Body of pancreas (tissue), 4 donors: ENCODE results near the gene SEPTIN5. TPM values are rescaled to one million over a fixed set of nuclear protein-coding genes. Genes with fewer than 3 reads are reported as not detected.

Source experiments
- ATAC-seq: fragments of 150-250 bp; one replicate; pipeline ENCODE4 v1.9.1; 2016
- DNase-seq, 4 donors: peaks; one replicate each; pipeline ENCODE4 v3.0.0-alpha.2; 2019
- H3K27ac ChIP-seq, 4 donors: fragments of 200-600 bp; sonication (generic); 1 replicate in 3 of 4; 2 replicates in 1 of 4; pipeline versions ENCODE4 v1.5.1 to v1.6.1; 2016 to 2019; ENCODE audit warnings: mild to moderate bottlenecking in 1 of 4, mixed read lengths in 1 of 4, moderate library complexity in 1 of 4
- H3K27me3 ChIP-seq, 2 donors: fragments of 200-600 bp; sonication (generic); one replicate each; pipeline ENCODE4 v1.6.0; 2016; ENCODE audit warnings: mild to moderate bottlenecking in 1 of 2
- H3K36me3 ChIP-seq, 2 donors: fragments of 200-600 bp; sonication (generic); replicated peaks in 1 of 2; 2 replicates each; pipeline ENCODE4 v1.5.1; 2016; ENCODE audit warnings: low read depth in 2 of 2; ENCODE audit not compliant: insufficient read depth in 1 of 2
- H3K4me1 ChIP-seq: fragments of 200-600 bp; sonication (generic); one replicate; pipeline ENCODE4 v1.6.0; 2016
- H3K4me3 ChIP-seq, 2 donors: fragments of 200-600 bp; sonication (generic); 1 replicate in 1 of 2; 2 replicates in 1 of 2; pipeline ENCODE4 v1.5.1; 2016 to 2019
- H3K9me3 ChIP-seq, 3 donors: fragments of 200-600 bp; sonication (generic); 1 replicate in 2 of 3; 2 replicates in 1 of 3; pipeline ENCODE4 v1.5.1; 2016
- POLR2A ChIP-seq, 3 donors: fragments of 450-650 bp; IDR thresholded peaks; one replicate each; pipeline ENCODE4 v1.6.1; 2016; ENCODE audit warnings: antibody characterized with exemption in 3 of 3, mild to moderate bottlenecking in 2 of 3
- WGBS, 2 donors: methylation state at CpG; one replicate each; pipeline ENCODE4 v1.1.5; 2017; 5-methylcytosine and 5-hydroxymethylcytosine counted together
- intact Hi-C: fragments of 100-400 bp; cut with DNase I; formaldehyde crosslinking; loops from one replicate; pipeline ENCODE4 v1.15.1; 2023
- total RNA-seq, 2 donors: library from RNA; depleted of rRNA; stranded (reverse); fragments of >200 nt; gene quantifications; one replicate each; pipeline ENCODE4 v1.1.0, GENCODE V29; 2016
- TF ChIP-seq, protein P1 (sequence below), 7 experiments: fragments of 450-650 bp in 4 of 7; fragments of 200-600 bp in 3 of 7; sonication (generic) in 3 of 7; IDR thresholded peaks; one replicate each; pipeline ENCODE4 v1.5.1; 2016 to 2019; ENCODE audit warnings: antibody characterized with exemption in 7 of 7

SEPTIN5 gene
- total RNA-seq, 2 donors from 2014 or later, result 15.0 to 15.2 TPM

DNA sequence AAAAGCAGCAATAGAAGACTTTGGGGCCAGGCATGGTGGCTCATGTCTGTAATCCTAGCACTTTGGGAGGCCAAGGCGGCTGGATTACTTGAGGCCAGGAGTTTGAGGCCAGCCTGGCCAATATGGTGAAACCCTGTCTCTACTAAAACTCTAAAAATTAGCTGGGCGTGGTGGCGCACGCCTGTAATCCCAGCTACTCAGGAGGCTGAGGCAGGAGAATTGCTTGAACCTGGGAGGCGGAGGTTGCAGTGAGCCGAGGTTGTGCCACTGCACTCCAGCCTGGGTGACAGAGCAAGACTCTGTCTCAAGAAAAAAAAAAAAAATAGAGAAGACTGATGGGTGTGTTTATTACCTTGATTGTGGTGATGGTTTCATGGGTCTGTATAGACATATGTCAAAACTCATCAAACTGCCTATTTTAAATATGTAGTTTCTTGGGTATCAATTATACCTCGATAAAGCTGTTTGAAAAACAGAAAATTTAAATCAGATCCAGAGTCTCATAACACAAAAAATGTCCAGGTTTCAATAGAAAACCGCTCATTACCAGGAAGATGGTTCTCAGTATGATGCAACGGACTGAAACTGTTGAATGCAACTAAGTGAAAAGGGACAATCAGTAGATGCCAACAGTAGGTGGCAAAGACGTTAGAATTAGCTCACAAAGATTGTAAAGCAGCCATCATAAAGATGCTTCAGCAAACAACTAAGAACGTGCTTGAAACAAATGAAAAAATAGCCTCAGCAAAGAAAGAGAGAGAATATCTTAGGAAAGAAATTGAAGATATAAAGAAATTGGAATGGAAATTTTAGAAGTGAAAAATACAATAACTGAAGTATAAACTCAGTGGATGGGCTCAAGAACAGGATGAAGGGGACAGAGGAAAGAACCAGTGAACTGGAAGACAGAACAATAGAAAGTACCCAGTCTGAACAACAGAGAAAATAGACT, 33.1 kb upstream of the SEPTIN5 start:
- DNase-seq, result no peak
- WGBS, 2 donors, result 77 to 81% methylated on average over 11 of the region's 11 CpGs
- H3K9me3 ChIP-seq, result no peaks in the 10 kb centered on the region
- H3K27me3 ChIP-seq, result no peaks in the 10 kb centered on the region
- intact Hi-C loops, result no loop called here
- no peak for ATAC-seq
- no peak for TF ChIP-seq POLR2A (IDR thresholded peaks at IDR 0.05)
- TF ChIP-seq, protein P1, sequence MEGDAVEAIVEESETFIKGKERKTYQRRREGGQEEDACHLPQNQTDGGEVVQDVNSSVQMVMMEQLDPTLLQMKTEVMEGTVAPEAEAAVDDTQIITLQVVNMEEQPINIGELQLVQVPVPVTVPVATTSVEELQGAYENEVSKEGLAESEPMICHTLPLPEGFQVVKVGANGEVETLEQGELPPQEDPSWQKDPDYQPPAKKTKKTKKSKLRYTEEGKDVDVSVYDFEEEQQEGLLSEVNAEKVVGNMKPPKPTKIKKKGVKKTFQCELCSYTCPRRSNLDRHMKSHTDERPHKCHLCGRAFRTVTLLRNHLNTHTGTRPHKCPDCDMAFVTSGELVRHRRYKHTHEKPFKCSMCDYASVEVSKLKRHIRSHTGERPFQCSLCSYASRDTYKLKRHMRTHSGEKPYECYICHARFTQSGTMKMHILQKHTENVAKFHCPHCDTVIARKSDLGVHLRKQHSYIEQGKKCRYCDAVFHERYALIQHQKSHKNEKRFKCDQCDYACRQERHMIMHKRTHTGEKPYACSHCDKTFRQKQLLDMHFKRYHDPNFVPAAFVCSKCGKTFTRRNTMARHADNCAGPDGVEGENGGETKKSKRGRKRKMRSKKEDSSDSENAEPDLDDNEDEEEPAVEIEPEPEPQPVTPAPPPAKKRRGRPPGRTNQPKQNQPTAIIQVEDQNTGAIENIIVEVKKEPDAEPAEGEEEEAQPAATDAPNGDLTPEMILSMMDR (IDR thresholded peaks at IDR 0.05), result no peak
- H3K27ac ChIP-seq, result no peak overlapping the region
- H3K4me1 ChIP-seq, result no peaks in the 10 kb centered on the region
- no peak overlapping the region for H3K4me3 ChIP-seq
- H3K36me3 ChIP-seq, result no peaks in the 10 kb centered on the region

DNA sequence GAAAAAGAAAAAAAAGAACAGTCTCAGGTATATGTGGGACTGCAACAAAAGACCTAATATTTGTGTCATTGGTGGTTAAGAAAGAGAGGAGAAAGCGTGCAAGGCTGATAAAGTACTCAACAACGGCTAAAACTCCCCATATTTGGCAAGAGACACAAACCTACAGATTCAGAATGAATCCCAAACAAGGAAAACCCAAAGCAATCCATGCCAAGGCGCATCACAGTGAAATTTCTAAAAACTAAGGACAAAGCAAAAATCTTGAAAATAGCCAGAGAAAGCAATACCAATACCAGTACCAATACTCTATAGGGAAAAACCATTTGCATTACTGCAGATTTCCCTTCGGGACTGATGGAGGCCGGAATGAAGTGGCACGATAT, 32.4 kb upstream of the SEPTIN5 start:
- no peaks in the 10 kb centered on the region for H3K27me3 ChIP-seq
- H3K9me3 ChIP-seq, result no peaks in the 10 kb centered on the region
- DNase-seq, result no peak
- ATAC-seq, result no peak
- intact Hi-C loops, result no loop called here
- WGBS, 2 donors, result 66% methylated on average over 6 of the region's 6 CpGs
- no peaks in the 10 kb centered on the region for H3K36me3 ChIP-seq
- H3K4me1 ChIP-seq, result no peaks in the 10 kb centered on the region
- H3K27ac ChIP-seq, result no peak overlapping the region
- H3K4me3 ChIP-seq, result no peak overlapping the region
- TF ChIP-seq, protein P1 (IDR thresholded peaks at IDR 0.05), result no peak
- no peak for TF ChIP-seq POLR2A (IDR thresholded peaks at IDR 0.05)

DNA sequence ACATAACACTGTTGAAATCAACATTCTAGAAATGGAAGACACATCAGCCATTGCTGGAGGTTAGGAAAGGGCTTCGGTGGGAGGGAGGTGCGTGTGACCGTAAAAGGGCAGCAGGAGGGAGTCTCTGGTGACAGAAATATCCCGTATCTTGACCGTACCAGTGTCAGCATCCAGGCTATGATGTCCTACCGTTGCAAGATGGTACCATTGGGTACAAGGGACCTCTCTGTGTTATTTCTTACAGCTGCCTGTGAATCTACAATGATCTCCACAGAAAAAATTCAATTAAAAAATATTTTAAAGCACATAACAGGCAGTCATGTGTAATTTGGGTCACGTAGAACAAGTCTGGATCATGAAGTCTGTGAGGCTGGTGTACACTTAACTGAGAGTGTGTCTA, 27.4 kb upstream of the SEPTIN5 start:
- TF ChIP-seq, protein P1 (IDR thresholded peaks at IDR 0.05), result no peak
- no peak for TF ChIP-seq POLR2A (IDR thresholded peaks at IDR 0.05)
- Histone ChIP-seq H3K27ac (no peak overlapping the region), H3K36me3 (no peaks in the 10 kb centered on the region), H3K9me3 (no peaks in the 10 kb centered on the region), H3K4me3 (no peak overlapping the region), H3K27me3 (no peaks in the 10 kb centered on the region), H3K4me1 (no peaks in the 10 kb centered on the region)
- WGBS, 2 donors, result 75 to 77% methylated on average over 7 of the region's 7 CpGs
- DNase-seq (no peak), ATAC-seq (no peak)
- intact Hi-C loops, result no loop called here

DNA sequence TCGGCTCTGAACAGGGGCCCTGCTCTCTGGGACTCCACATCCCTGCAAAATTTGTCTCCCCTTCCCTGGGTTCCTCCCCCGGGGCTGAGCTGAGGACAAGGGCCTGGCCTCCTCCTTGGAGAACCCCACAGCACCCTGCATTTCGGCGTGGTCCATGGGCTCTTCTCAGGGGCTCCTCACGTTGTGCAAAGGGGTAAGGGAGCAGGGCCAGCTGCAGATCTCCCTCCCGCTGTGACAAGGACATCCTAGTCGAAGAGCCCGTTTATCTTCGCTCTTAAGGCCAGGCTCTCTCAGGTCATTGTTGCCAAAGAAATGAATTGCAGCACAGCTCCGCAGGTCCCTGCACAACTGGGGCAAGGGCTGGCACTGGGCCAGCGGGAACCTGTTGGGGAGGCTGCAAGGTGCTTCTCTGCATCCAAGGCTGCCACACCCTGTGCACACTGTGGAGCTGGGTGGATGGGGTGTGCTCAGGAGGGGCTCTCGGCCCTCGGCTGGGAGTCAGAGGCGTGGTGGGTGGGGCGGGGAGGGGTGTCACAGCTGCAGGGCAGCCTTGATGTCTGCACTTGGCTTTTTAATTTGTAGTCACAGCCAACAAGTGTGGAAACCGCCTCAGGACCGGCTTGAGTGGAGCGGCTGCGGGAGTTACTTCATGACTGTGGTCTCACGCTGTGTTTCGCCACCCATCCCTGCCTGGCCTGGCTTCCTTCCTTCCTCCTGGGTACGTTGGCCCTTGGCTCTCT, 26.6 kb upstream of the SEPTIN5 start:
- H3K9me3 ChIP-seq, result no peaks in the 10 kb centered on the region
- TF ChIP-seq, protein P1 (IDR thresholded peaks at IDR 0.05), result no peak
- no peak for TF ChIP-seq POLR2A (IDR thresholded peaks at IDR 0.05)
- DNase-seq (no peak), ATAC-seq (no peak)
- WGBS, 2 donors, result 26 to 38% methylated on average over 12 to 22 of the region's 22 CpGs
- H3K4me3 ChIP-seq, result no peak overlapping the region
- H3K27me3 ChIP-seq, result no peaks in the 10 kb centered on the region
- H3K27ac ChIP-seq, result no peak overlapping the region
- intact Hi-C loops, result no loop called here
- H3K4me1 ChIP-seq, result no peaks in the 10 kb centered on the region
- H3K36me3 ChIP-seq, result no peaks in the 10 kb centered on the region
